ENCODE results near the gene BACE2. TPM values are rescaled to one million over a fixed set of nuclear protein-coding genes. Genes with fewer than 3 reads are reported as not detected.

BACE2 gene
- total and polyA plus RNA-seq, 2 experiments from 2014 or later, result 8.8 to 17.5 TPM

- TF ChIP-seq CTCF (IDR thresholded peaks at IDR 0.05; ENCODE audit: low read depth, low read length), result no peak
- H3K4me3 ChIP-seq, result peak overlapping the region; percentile 58
- H3K27ac ChIP-seq, result no peak overlapping the region
- peak in 1 of 2 donors; percentile 18 for DNase-seq (ENCODE audit: low read depth in 1 of 2, low spot score in 1 of 2)
- H3K9me3 ChIP-seq (ENCODE audit: low read depth), result no peaks in the 10 kb centered on the region
- H3K4me1 ChIP-seq (ENCODE audit: low read depth), result no peaks in the 10 kb centered on the region
- H3K36me3 ChIP-seq, result no peaks in the 10 kb centered on the region
- H3K27me3 ChIP-seq, result peaks cover 56% of the 10 kb centered on the region
Measured at GRCh38 chr21:41166884-41167283, 1.1 kb upstream of the BACE2 start.

GRCh38 chr21:41168391-41169257, 664 bp downstream of the BACE2 start:
- TF ChIP-seq CTCF (IDR thresholded peaks at IDR 0.05; ENCODE audit: low read depth, low read length), result peak; percentile 14
- Histone ChIP-seq H3K9me3 (ENCODE audit: low read depth) (no peaks in the 10 kb centered on the region), H3K27me3 (peaks cover 50% of the 10 kb centered on the region), H3K4me3 (peak overlapping the region; percentile 58), H3K4me1 (ENCODE audit: low read depth) (no peaks in the 10 kb centered on the region), H3K27ac (no peak overlapping the region), H3K36me3 (no peaks in the 10 kb centered on the region)
- DNase-seq (ENCODE audit: low read depth in 1 of 2, low spot score in 1 of 2), result peak; percentile 66 to 75

- no peak for DNase-seq (ENCODE audit: low read depth in 1 of 2, low spot score in 1 of 2)
- Histone ChIP-seq H3K9me3 (ENCODE audit: low read depth) (no peaks in the 10 kb centered on the region), H3K27ac (no peak overlapping the region), H3K4me3 (peak overlapping the region; percentile 58), H3K36me3 (no peaks in the 10 kb centered on the region), H3K27me3 (peaks cover 44% of the 10 kb centered on the region), H3K4me1 (ENCODE audit: low read depth) (no peaks in the 10 kb centered on the region)
- TF ChIP-seq CTCF (IDR thresholded peaks at IDR 0.05; ENCODE audit: low read depth, low read length), result no peak
Measured at GRCh38 chr21:41169258-41169576, 1.3 kb downstream of the BACE2 start.

- H3K36me3 ChIP-seq, result no peaks in the 10 kb centered on the region
- H3K27ac ChIP-seq, result no peak overlapping the region
- no peak for TF ChIP-seq CTCF (IDR thresholded peaks at IDR 0.05; ENCODE audit: low read depth, low read length)
- H3K27me3 ChIP-seq, result peaks cover 39% of the 10 kb centered on the region
- H3K9me3 ChIP-seq (ENCODE audit: low read depth), result no peaks in the 10 kb centered on the region
- DNase-seq (ENCODE audit: low read depth in 1 of 2, low spot score in 1 of 2), result peak in 1 of 2 donors; percentile 16
- H3K4me3 ChIP-seq, result no peak overlapping the region
- H3K4me1 ChIP-seq (ENCODE audit: low read depth), result no peaks in the 10 kb centered on the region
Measured at GRCh38 chr21:41169701-41170100, 1.7 kb downstream of the BACE2 start.

GRCh38 chr21:41170442-41170841, 2.5 kb downstream of the BACE2 start:
- H3K4me1 ChIP-seq (ENCODE audit: low read depth), result no peaks in the 10 kb centered on the region
- H3K9me3 ChIP-seq (ENCODE audit: low read depth), result no peaks in the 10 kb centered on the region
- no peak overlapping the region for H3K27ac ChIP-seq
- H3K27me3 ChIP-seq, result peaks cover 33% of the 10 kb centered on the region
- no peaks in the 10 kb centered on the region for H3K36me3 ChIP-seq
- peak; percentile 80 for TF ChIP-seq CTCF (IDR thresholded peaks at IDR 0.05; ENCODE audit: low read depth, low read length)
- no peak overlapping the region for H3K4me3 ChIP-seq
- peak; percentile 57 to 68 for DNase-seq (ENCODE audit: low read depth in 1 of 2, low spot score in 1 of 2)
